B cell (primary cell): Measurements from ENCODE around the gene GPNMB. TPM values are rescaled to one million over a fixed set of nuclear protein-coding genes. Genes with fewer than 3 reads are reported as not detected.
A peak's percentile ranks its signal among the peaks of the same experiment; 100 is the strongest.

ENCODE experiments used
- ATAC-seq: fragments of 200-7000 bp; cut with Tn5 transposase; one replicate; pipeline ENCODE4 v1.10.0; 2021; ENCODE audit warnings: low read depth, mild to moderate bottlenecking, moderate number of reproducible peaks, moderate library complexity
- CTCF ChIA-PET: fragments of 350-600 bp; sonication (Branson Sonifier 250); formaldehyde crosslinking; loops from one replicate; lab custom pipeline; 2021; ENCODE audit warnings: antibody characterized with exemption, inconsistent platforms; lab: Charles Lee
- POLR2A ChIA-PET: fragments of 350-600 bp; sonication (Branson Sonifier 250); formaldehyde crosslinking; loops from one replicate; lab custom pipeline; 2021; ENCODE audit warnings: antibody characterized with exemption; lab: Charles Lee
- DNase-seq: peaks from one replicate; pipeline ENCODE4 v3.0.0; 2013
- H2AFZ ChIP-seq: 2 replicates; pipeline ENCODE4 v1.6.1; 2012; ENCODE audit warnings: mild to moderate bottlenecking, low read depth, low read length; ENCODE audit not compliant: insufficient read depth, poor library complexity, severe bottlenecking
- H3K27ac ChIP-seq, 2 donors: 1 replicate in 1 of 2; 2 replicates in 1 of 2; pipeline ENCODE4 v1.5.1; 2012 to 2013; ENCODE audit warnings: low read length in 2 of 2, mild to moderate bottlenecking in 2 of 2, moderate library complexity in 1 of 2
- H3K27me3 ChIP-seq, 4 experiments: fragments of 200-600 bp in 1 of 4; sonication (generic) in 1 of 4; replicated peaks in 1 of 4; 1 replicate in 2 of 4; 2 replicates in 2 of 4; pipeline versions ENCODE4 v1.6.1 to v1.7.0; 2013 to 2016; ENCODE audit warnings: low read length in 3 of 4, mild to moderate bottlenecking in 2 of 4, mixed read lengths in 1 of 4, moderate library complexity in 1 of 4; ENCODE audit not compliant: insufficient read depth in 4 of 4, control insufficient read depth in 3 of 4; ENCODE audit errors: control extremely low read depth in 1 of 4
- H3K36me3 ChIP-seq, 2 experiments: replicated peaks in 1 of 2; 1 replicate in 1 of 2; 2 replicates in 1 of 2; pipeline versions ENCODE4 v1.6.1 to v1.7.1; 2013; ENCODE audit warnings: low read length in 1 of 2; ENCODE audit not compliant: insufficient read depth in 2 of 2, control insufficient read depth in 1 of 2; ENCODE audit errors: control extremely low read depth in 1 of 2, extremely low read depth in 1 of 2
- H3K4me1 ChIP-seq, 2 donors: fragments of 200-600 bp in 1 of 2; sonication (generic) in 1 of 2; 1 replicate in 1 of 2; 2 replicates in 1 of 2; pipeline versions ENCODE4 v1.5.1 to v1.6.1; 2013 to 2017; ENCODE audit warnings: low read length in 2 of 2; ENCODE audit not compliant: control insufficient read depth in 2 of 2, insufficient read depth in 2 of 2
- H3K4me2 ChIP-seq: replicated peaks from 2 replicates; pipeline ENCODE3; 2012; ENCODE audit warnings: mild to moderate bottlenecking, low read depth, low read length; ENCODE audit not compliant: poor library complexity, severe bottlenecking
- H3K4me3 ChIP-seq, 5 experiments: fragments of 200-600 bp in 1 of 5; sonication (generic) in 1 of 5; 1 replicate in 3 of 5; 2 replicates in 2 of 5; pipeline versions ENCODE4 v1.5.1 to v1.7.0; 2011 to 2016; ENCODE audit warnings: low read length in 4 of 5, mild to moderate bottlenecking in 4 of 5, low read depth in 2 of 5, control low read depth in 1 of 5, moderate library complexity in 1 of 5; ENCODE audit not compliant: insufficient read depth in 1 of 5; ENCODE audit errors: control extremely low read depth in 1 of 5, extremely low read depth in 1 of 5
- H3K79me2 ChIP-seq: fragments of 200-600 bp; sonication (generic); one replicate; pipeline ENCODE4 v1.6.0; 2016; ENCODE audit warnings: low read length; ENCODE audit not compliant: control insufficient read depth, insufficient read depth
- H3K9ac ChIP-seq: fragments of 200-600 bp; sonication (generic); 2 replicates; pipeline ENCODE4 v1.6.1; 2017; ENCODE audit warnings: mild to moderate bottlenecking, low read length, moderate library complexity
- H3K9me3 ChIP-seq, 3 donors: one replicate each; pipeline versions ENCODE4 v1.6.1 to v1.7.1; 2013; ENCODE audit warnings: low read length in 2 of 3; ENCODE audit not compliant: control insufficient read depth in 2 of 3, insufficient read depth in 1 of 3; ENCODE audit errors: control extremely low read depth in 1 of 3
- H4K20me1 ChIP-seq: 2 replicates; pipeline ENCODE4 v1.6.0; 2012; ENCODE audit warnings: mild to moderate bottlenecking, low read length; ENCODE audit not compliant: insufficient read depth, control insufficient read depth, poor library complexity, severe bottlenecking
- H3K27ac Mint-ChIP-seq: one replicate; pipeline ENCODE4 v1.8.0; 2021; ENCODE audit warnings: mixed read lengths
- H3K27me3 Mint-ChIP-seq: one replicate; pipeline ENCODE4 v1.8.0; 2021; ENCODE audit warnings: mixed read lengths
- H3K4me1 Mint-ChIP-seq: one replicate; pipeline ENCODE4 v1.8.0; 2021; ENCODE audit warnings: mixed read lengths
- H3K4me3 Mint-ChIP-seq: one replicate; pipeline ENCODE4 v1.8.0; 2021; ENCODE audit warnings: mixed read lengths
- H3K9me3 Mint-ChIP-seq: one replicate; pipeline ENCODE4 v1.8.0; 2022; ENCODE audit warnings: mixed read lengths; ENCODE audit not compliant: insufficient read depth
- EZH2 ChIP-seq: IDR thresholded peaks from 2 replicates; pipeline ENCODE4 v1.6.1; 2012; ENCODE audit warnings: borderline replicate concordance, low read depth, mild to moderate bottlenecking, moderate library complexity, low read length; ENCODE audit not compliant: insufficient read depth, poor library complexity, severe bottlenecking
- WGBS: methylation state at CpG from one replicate; pipeline ENCODE4 v1.1.5; 2013; ENCODE audit warnings: missing lambda C conversion rate; ENCODE audit not compliant: insufficient coverage; 5-methylcytosine and 5-hydroxymethylcytosine counted together
- intact Hi-C: fragments of 100-400 bp; cut with micrococcal nuclease; formaldehyde crosslinking; loops from one replicate; pipeline ENCODE4 v1.10.0; 2022
- polyA plus RNA-seq: library from polyadenylated mRNA; depleted of rRNA; stranded (reverse); fragments of >200 nt; gene quantifications from 2 replicates; pipeline ENCODE4 v1.2.3, GENCODE V29; 2012
- total RNA-seq, 2 donors: library from RNA; stranded (reverse); fragments of 120-200 nt in 1 of 2; gene quantifications; 1 replicate in 1 of 2; 2 replicates in 1 of 2; pipeline versions ENCODE4 v1.2.3 to v1.2.4, GENCODE V29; 2013 to 2022
- TF ChIP-seq, protein P1 (sequence below): fragments of 200-600 bp; IDR thresholded peaks from one replicate; pipeline ENCODE4 v1.8.0; 2022; ENCODE audit warnings: antibody characterized with exemption, mild to moderate bottlenecking

The GPNMB gene
- total and polyA plus RNA-seq, 2 donors (not counting 1 experiment from before 2014, with no cell fraction given): 2.6 TPM; not detected in 1

DNA sequence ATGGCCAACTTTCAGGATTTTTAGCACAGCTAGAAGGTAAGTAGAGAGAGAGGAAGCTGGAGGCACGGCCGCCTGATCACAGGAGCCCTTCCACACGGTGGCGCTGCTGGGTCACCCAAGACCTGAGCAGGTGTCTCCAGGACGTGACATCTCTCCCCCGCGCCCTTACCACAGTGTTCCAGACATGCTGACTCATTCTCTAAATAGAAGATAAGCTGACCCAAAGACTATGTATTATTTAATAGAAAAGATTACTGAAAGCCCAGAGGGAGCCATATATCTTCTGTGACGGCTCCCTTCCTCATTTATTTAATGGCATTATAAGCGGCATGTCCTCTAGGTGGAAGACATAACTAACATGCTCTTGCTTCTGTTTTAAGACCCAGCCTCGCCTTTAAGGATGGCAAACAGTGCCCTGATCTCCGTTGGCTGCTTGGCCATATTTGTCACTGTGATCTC lies 26.6 kb downstream of the GPNMB start:
- H3K9me3 ChIP-seq: no peaks in the 10 kb centered on the region
- H3K36me3 ChIP-seq: no peaks in the 10 kb centered on the region
- TF ChIP-seq, protein P1, sequence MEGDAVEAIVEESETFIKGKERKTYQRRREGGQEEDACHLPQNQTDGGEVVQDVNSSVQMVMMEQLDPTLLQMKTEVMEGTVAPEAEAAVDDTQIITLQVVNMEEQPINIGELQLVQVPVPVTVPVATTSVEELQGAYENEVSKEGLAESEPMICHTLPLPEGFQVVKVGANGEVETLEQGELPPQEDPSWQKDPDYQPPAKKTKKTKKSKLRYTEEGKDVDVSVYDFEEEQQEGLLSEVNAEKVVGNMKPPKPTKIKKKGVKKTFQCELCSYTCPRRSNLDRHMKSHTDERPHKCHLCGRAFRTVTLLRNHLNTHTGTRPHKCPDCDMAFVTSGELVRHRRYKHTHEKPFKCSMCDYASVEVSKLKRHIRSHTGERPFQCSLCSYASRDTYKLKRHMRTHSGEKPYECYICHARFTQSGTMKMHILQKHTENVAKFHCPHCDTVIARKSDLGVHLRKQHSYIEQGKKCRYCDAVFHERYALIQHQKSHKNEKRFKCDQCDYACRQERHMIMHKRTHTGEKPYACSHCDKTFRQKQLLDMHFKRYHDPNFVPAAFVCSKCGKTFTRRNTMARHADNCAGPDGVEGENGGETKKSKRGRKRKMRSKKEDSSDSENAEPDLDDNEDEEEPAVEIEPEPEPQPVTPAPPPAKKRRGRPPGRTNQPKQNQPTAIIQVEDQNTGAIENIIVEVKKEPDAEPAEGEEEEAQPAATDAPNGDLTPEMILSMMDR: peak; percentile 90
- no peak for TF ChIP-seq EZH2
- H3K4me2 ChIP-seq: peak overlapping the region; percentile 61
- peaks cover 0 to 6% (median 0%) of the 10 kb centered on the region in 4 experiments for H3K27me3 ChIP-seq
- H3K4me1 ChIP-seq: peaks cover 3 to 9% of the 10 kb centered on the region in 2 donors
- ATAC-seq (peak; percentile 96), DNase-seq (peak; percentile 88)
- H3K27me3 Mint-ChIP-seq: peaks cover 9% of the 10 kb centered on the region
- H2AFZ ChIP-seq: peak overlapping the region; percentile 68
- H4K20me1 ChIP-seq: no peaks in the 10 kb centered on the region
- H3K9ac ChIP-seq: no peak overlapping the region
- POLR2A ChIA-PET: no interaction called here
- CTCF ChIA-PET: interaction anchor here (0.6 to 4.1 kb wide), 37 partner anchors 9 to 452 kb away, joined by 3 to 52 read pairs (median 4); partner anchors contain the start of genes MALSU1, NUP42 and STK31
- H3K27ac ChIP-seq: no peak overlapping the region
- peaks cover 4% of the 10 kb centered on the region for H3K4me1 Mint-ChIP-seq
- intact Hi-C loops: loop anchor here (1.0 to 10.0 kb wide), 3 partner anchors 189 to 1392 kb away; no protein-coding TSS in a partner anchor
- H3K9me3 Mint-ChIP-seq: no peaks in the 10 kb centered on the region
- H3K27ac Mint-ChIP-seq: peak overlapping the region; percentile 39
- WGBS: 0% methylated on average over 6 of the region's 11 CpGs
- H3K4me3 Mint-ChIP-seq: peak overlapping the region; percentile 72
- H3K79me2 ChIP-seq: no peaks in the 10 kb centered on the region
- H3K4me3 ChIP-seq: peak overlapping the region in 2 of 5 experiments; percentile 9 to 27

DNA sequence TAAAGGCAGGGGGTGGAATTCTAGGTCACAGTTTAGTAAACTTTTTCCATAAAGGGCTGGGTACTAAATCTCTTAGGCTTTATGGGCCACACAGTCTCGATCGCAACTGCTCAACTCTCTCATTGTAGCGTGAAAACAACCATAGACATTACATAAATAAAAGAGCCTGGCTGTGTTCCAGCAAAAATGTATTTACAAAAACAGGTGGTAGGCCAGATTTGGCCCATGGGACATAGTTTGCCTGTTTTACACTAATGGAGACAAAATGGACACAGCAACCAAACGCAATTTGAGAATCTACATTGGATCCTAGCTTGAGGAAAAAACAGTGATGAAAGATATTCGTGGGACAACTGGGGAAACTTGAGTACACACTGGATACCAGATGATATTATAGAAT lies 29.3 kb downstream of the GPNMB start:
- H3K27me3 ChIP-seq: peaks cover 0 to 6% (median 0%) of the 10 kb centered on the region in 4 experiments
- 100% methylated on average over 2 of the region's 5 CpGs for WGBS
- H3K27ac ChIP-seq: no peak overlapping the region
- intact Hi-C loops: loop anchor here (5.0 to 10.0 kb wide), 2 partner anchors 81 to 1389 kb away; no protein-coding TSS in a partner anchor
- Mint-ChIP-seq H3K9me3 (no peaks in the 10 kb centered on the region), H3K27ac (no peak overlapping the region), H3K4me1 (peaks cover 4% of the 10 kb centered on the region), H3K27me3 (peaks cover 3% of the 10 kb centered on the region), H3K4me3 (no peak overlapping the region)
- ChIA-PET POLR2A (no interaction called here), CTCF (interaction anchor here (0.6 to 1.8 kb wide), 6 partner anchors 8 to 266 kb away, joined by 3 to 10 read pairs (median 4); no protein-coding TSS in a partner anchor)
- H4K20me1 ChIP-seq: no peaks in the 10 kb centered on the region
- peaks cover 3 to 9% of the 10 kb centered on the region in 2 donors for H3K4me1 ChIP-seq
- no peak overlapping the region for H3K4me3 ChIP-seq
- no peak overlapping the region for H2AFZ ChIP-seq
- no peaks in the 10 kb centered on the region for H3K36me3 ChIP-seq
- no peak overlapping the region for H3K4me2 ChIP-seq
- no peak for TF ChIP-seq EZH2
- TF ChIP-seq, protein P1: no peak
- DNase-seq (no peak), ATAC-seq (no peak)
- H3K9ac ChIP-seq: no peak overlapping the region
- H3K9me3 ChIP-seq: no peaks in the 10 kb centered on the region
- H3K79me2 ChIP-seq: no peaks in the 10 kb centered on the region
